ENCODE measurements around the gene PYDC2. TPM values are rescaled to one million over a fixed set of nuclear protein-coding genes. Genes with fewer than 3 reads are reported as not detected.

PYDC2 gene
- total and polyA plus RNA-seq, 2 donors (not counting 3 experiments of a cell fraction or from before 2014, with no cell fraction given), result not detected

DNA sequence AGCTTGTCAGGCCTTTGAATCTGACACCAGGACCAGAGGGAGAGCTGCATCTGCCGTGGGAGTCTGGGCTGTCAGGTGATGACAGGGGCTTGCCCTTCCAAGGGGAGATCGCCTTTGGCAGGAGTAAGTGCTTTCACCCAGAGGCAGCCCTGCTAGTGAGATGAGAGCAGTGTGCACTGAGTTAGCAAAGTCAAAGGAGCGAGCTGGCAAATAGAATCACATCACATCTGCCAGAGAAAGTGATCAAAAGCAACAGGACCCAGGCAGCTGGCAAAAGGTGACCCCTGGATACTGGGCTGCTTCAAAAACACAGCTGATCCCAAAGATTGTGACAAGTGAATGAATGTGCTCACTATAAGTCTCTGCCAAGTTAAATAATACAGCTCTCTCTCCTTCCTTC lies 36.1 kb upstream of the PYDC2 start:
- POLR2A ChIA-PET, result no interaction called here
- FAIRE-seq (no peak), DNase-seq (ENCODE audit: low read depth, low spot score) (no peak)
- Histone ChIP-seq H3K27me3 (ENCODE audit: control insufficient read depth in 2 of 2, insufficient read depth in 2 of 2, low read length in 2 of 2) (peaks cover 0 to 4% of the 10 kb centered on the region in 2 experiments), H4K20me1 (replicated peaks; ENCODE audit: control insufficient read depth, extremely low read depth, insufficient read depth, low read length) (no peaks in the 10 kb centered on the region), H3K79me2 (ENCODE audit: control insufficient read depth, insufficient read depth, low read length) (no peaks in the 10 kb centered on the region), H3K36me3 (ENCODE audit: control insufficient read depth in 2 of 2, extremely low read depth in 1 of 2, insufficient read depth in 2 of 2, low read length in 2 of 2) (no peaks in the 10 kb centered on the region), H3K4me2 (ENCODE audit: insufficient read depth, low read length) (no peak overlapping the region), H3K27ac (ENCODE audit: insufficient read depth, low read depth, low read length) (no peak overlapping the region), H3K4me1 (ENCODE audit: control insufficient read depth, extremely low read depth, insufficient read depth, low read length) (no peaks in the 10 kb centered on the region), H2AFZ (ENCODE audit: low read depth, low read length) (no peak overlapping the region), H3K9me1 (replicated peaks; ENCODE audit: control insufficient read depth, extremely low read depth, insufficient read depth, low read length) (no peaks in the 10 kb centered on the region), H3K9ac (replicated peaks; ENCODE audit: extremely low read depth, insufficient read depth, low read length) (no peak overlapping the region), H3K9me3 (replicated peaks; ENCODE audit: control insufficient read depth, insufficient read depth, low read length) (no peaks in the 10 kb centered on the region), H3K4me3 (replicated peaks in 1 of 3; ENCODE audit: insufficient read depth in 1 of 3, low read depth in 1 of 3, low read length in 3 of 3) (no peak overlapping the region)
- CTCF ChIA-PET, result interaction anchor here (1.1 kb wide), 1 partner anchor 1020 kb away, joined by 3 read pairs; no protein-coding TSS in a partner anchor
- dilution Hi-C loops (cut with MboI; ENCODE audit: extremely low pct_ligation_motif_present, low sequenced_read_pairs), result no loop called here
- no TSS peak for BruUV-seq (replicated peaks)
- intact Hi-C loops (cut with micrococcal nuclease), result loop anchor here (10.0 kb wide), 1 partner anchor 360 kb away; no protein-coding TSS in a partner anchor
- TF ChIP-seq POLR2A (IDR thresholded peaks at IDR 0.05; ENCODE audit: low read depth, low read length) (no peak), POLR2AphosphoS5 (IDR thresholded peaks at IDR 0.05; ENCODE audit: insufficient read depth, low read depth, low read length) (no peak), FOS (IDR thresholded peaks at IDR 0.05; ENCODE audit: borderline replicate concordance, insufficient read depth, low read length) (no peak), MYC (IDR thresholded peaks at IDR 0.05; ENCODE audit: low read depth, low read length) (no peak), EZH2 (IDR thresholded peaks at IDR 0.05; ENCODE audit: borderline replicate concordance, low read depth, low read length, severe bottlenecking) (no peak), JUN (IDR thresholded peaks at IDR 0.05; ENCODE audit: borderline replicate concordance, insufficient read depth, insufficient read length, low read depth) (no peak), GATA2 (IDR thresholded peaks at IDR 0.05; ENCODE audit: insufficient read depth, insufficient read length, low read depth, low read length) (no peak), CTCF (IDR thresholded peaks at IDR 0.05; ENCODE audit: extremely low read depth in 1 of 2, insufficient read depth in 1 of 2, low read depth in 1 of 2, low read length in 2 of 2) (no peak)
- TF ChIP-seq, protein P1, sequence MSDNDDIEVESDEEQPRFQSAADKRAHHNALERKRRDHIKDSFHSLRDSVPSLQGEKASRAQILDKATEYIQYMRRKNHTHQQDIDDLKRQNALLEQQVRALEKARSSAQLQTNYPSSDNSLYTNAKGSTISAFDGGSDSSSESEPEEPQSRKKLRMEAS (IDR thresholded peaks at IDR 0.05; ENCODE audit: insufficient read depth, insufficient read length), result no peak
